IgD-negative memory B cell (primary cell): ENCODE measurements around the gene LYPD8. TPM values are rescaled to one million over a fixed set of nuclear protein-coding genes. Genes with fewer than 3 reads are reported as not detected.
A peak's percentile ranks its signal among the peaks of the same experiment; 100 is the strongest.

Experiments
- H3K27ac Mint-ChIP-seq, 3 donors: one replicate each; pipeline ENCODE4 v1.8.0; 2020 to 2022; ENCODE audit warnings: mild to moderate bottlenecking in 3 of 3, mixed read lengths in 3 of 3, moderate library complexity in 1 of 3
- H3K27me3 Mint-ChIP-seq: one replicate; pipeline ENCODE4 v1.8.0; 2021; ENCODE audit warnings: mixed read lengths
- H3K36me3 Mint-ChIP-seq: one replicate; pipeline ENCODE4 v1.8.0; 2020; ENCODE audit warnings: mild to moderate bottlenecking, mixed read lengths
- H3K4me1 Mint-ChIP-seq, 3 donors: one replicate each; pipeline ENCODE4 v1.8.0; 2020 to 2022; ENCODE audit warnings: mixed read lengths in 3 of 3, mild to moderate bottlenecking in 1 of 3
- H3K4me3 Mint-ChIP-seq, 4 donors: one replicate each; pipeline ENCODE4 v1.8.0; 2020 to 2022; ENCODE audit warnings: mild to moderate bottlenecking in 4 of 4, mixed read lengths in 4 of 4, moderate library complexity in 3 of 4
- H3K9me3 Mint-ChIP-seq, 3 donors: one replicate each; pipeline ENCODE4 v1.8.0; 2020 to 2021; ENCODE audit warnings: mixed read lengths in 3 of 3, mild to moderate bottlenecking in 1 of 3
- polyA plus RNA-seq: library from polyadenylated mRNA; unstranded; fragments of 300-500 nt; fragmentation: Illumina TruSeq; gene quantifications from one replicate; pipeline ENCODE4 v1.2.3, GENCODE V29; 2021

LYPD8 gene
- polyA plus RNA-seq, 1 donor from 2014 or later, result not detected

GRCh38 chr1:248751142-248751541 lies 4.4 kb downstream of the LYPD8 start:
- Mint-ChIP-seq H3K4me1 (peaks cover 11 to 18% (median 15%) of the 10 kb centered on the region in 3 donors), H3K27ac (no peak overlapping the region), H3K4me3 (peak overlapping the region in 3 of 4 donors; percentile 23 to 66 (median 60)), H3K36me3 (no peaks in the 10 kb centered on the region), H3K27me3 (no peaks in the 10 kb centered on the region), H3K9me3 (no peaks in the 10 kb centered on the region)

GRCh38 chr1:248750496-248750895 lies 5.1 kb downstream of the LYPD8 start:
- Mint-ChIP-seq H3K36me3 (no peaks in the 10 kb centered on the region), H3K27me3 (no peaks in the 10 kb centered on the region), H3K9me3 (no peaks in the 10 kb centered on the region), H3K4me3 (no peak overlapping the region), H3K27ac (no peak overlapping the region), H3K4me1 (peaks cover 11 to 18% (median 15%) of the 10 kb centered on the region in 3 donors)

- Mint-ChIP-seq H3K9me3 (peaks cover 0 to 2% (median 0%) of the 10 kb centered on the region in 3 donors), H3K36me3 (no peaks in the 10 kb centered on the region), H3K27ac (no peak overlapping the region), H3K27me3 (no peaks in the 10 kb centered on the region), H3K4me3 (no peak overlapping the region), H3K4me1 (peaks cover 9 to 18% (median 15%) of the 10 kb centered on the region in 3 donors)
These were observed 7.3 kb downstream of the LYPD8 start for GRCh38 chr1:248748211-248748610.

- Mint-ChIP-seq H3K27ac (no peak overlapping the region), H3K4me3 (no peak overlapping the region)
These were observed 14.7 kb downstream of the LYPD8 start for GRCh38 chr1:248740876-248741275.

GRCh38 chr1:248739572-248740205 lies 15.9 kb downstream of the LYPD8 start:
- H3K27me3 Mint-ChIP-seq, result no peaks in the 10 kb centered on the region
- no peak overlapping the region for H3K4me3 Mint-ChIP-seq
- H3K4me1 Mint-ChIP-seq, result peaks cover 0 to 7% (median 2%) of the 10 kb centered on the region in 3 donors
- no peak overlapping the region for H3K27ac Mint-ChIP-seq
- H3K36me3 Mint-ChIP-seq, result no peaks in the 10 kb centered on the region
- H3K9me3 Mint-ChIP-seq, result peaks cover 4 to 10% (median 6%) of the 10 kb centered on the region in 3 donors

More at GRCh38 chr1:248740876-248741275, 14.7 kb downstream of the LYPD8 start:
- Mint-ChIP-seq H3K27me3 (no peaks in the 10 kb centered on the region), H3K36me3 (no peaks in the 10 kb centered on the region), H3K9me3 (peaks cover 0 to 6% (median 0%) of the 10 kb centered on the region in 3 donors), H3K4me1 (peaks cover 0 to 7% (median 2%) of the 10 kb centered on the region in 3 donors)

- Mint-ChIP-seq H3K4me3 (no peak overlapping the region), H3K27me3 (no peaks in the 10 kb centered on the region), H3K9me3 (peaks cover 4 to 9% (median 7%) of the 10 kb centered on the region in 3 donors), H3K36me3 (no peaks in the 10 kb centered on the region), H3K27ac (no peak overlapping the region), H3K4me1 (peaks cover 0 to 7% (median 2%) of the 10 kb centered on the region in 3 donors)
These were observed 18.1 kb downstream of the LYPD8 start for GRCh38 chr1:248737457-248737856.

GRCh38 chr1:248736977-248737376 lies 18.6 kb downstream of the LYPD8 start:
- Mint-ChIP-seq H3K9me3 (peaks cover 4 to 9% (median 7%) of the 10 kb centered on the region in 3 donors), H3K4me3 (no peak overlapping the region), H3K27ac (no peak overlapping the region), H3K27me3 (no peaks in the 10 kb centered on the region), H3K36me3 (no peaks in the 10 kb centered on the region), H3K4me1 (peaks cover 0 to 8% (median 2%) of the 10 kb centered on the region in 3 donors)

- Mint-ChIP-seq H3K27me3 (no peaks in the 10 kb centered on the region), H3K36me3 (no peaks in the 10 kb centered on the region), H3K4me3 (no peak overlapping the region), H3K27ac (no peak overlapping the region), H3K9me3 (peaks cover 4 to 9% (median 4%) of the 10 kb centered on the region in 3 donors), H3K4me1 (peaks cover 0 to 4% (median 2%) of the 10 kb centered on the region in 3 donors)
These were observed 22.0 kb downstream of the LYPD8 start for GRCh38 chr1:248733566-248733965.

GRCh38 chr1:248730507-248731335 lies 24.8 kb downstream of the LYPD8 start:
- H3K4me3 Mint-ChIP-seq, result no peak overlapping the region
- H3K27me3 Mint-ChIP-seq, result peaks cover 3% of the 10 kb centered on the region
- peak overlapping the region in 1 of 3 donors; percentile 59 for H3K27ac Mint-ChIP-seq
- peaks cover 4 to 9% (median 4%) of the 10 kb centered on the region in 3 donors for H3K9me3 Mint-ChIP-seq
- peaks cover 0 to 2% (median 0%) of the 10 kb centered on the region in 3 donors for H3K4me1 Mint-ChIP-seq
- no peaks in the 10 kb centered on the region for H3K36me3 Mint-ChIP-seq

- peaks cover 5 to 21% (median 19%) of the 10 kb centered on the region in 3 donors for H3K9me3 Mint-ChIP-seq
- peaks cover 5% of the 10 kb centered on the region for H3K36me3 Mint-ChIP-seq
- no peak overlapping the region for H3K27ac Mint-ChIP-seq
- no peaks in the 10 kb centered on the region for H3K4me1 Mint-ChIP-seq
- H3K27me3 Mint-ChIP-seq, result peaks cover 4% of the 10 kb centered on the region
- no peak overlapping the region for H3K4me3 Mint-ChIP-seq
These were observed 41.3 kb downstream of the LYPD8 start for GRCh38 chr1:248714248-248714647.

GRCh38 chr1:248710305-248710900 lies 45.2 kb downstream of the LYPD8 start:
- no peak overlapping the region for H3K4me3 Mint-ChIP-seq
- H3K36me3 Mint-ChIP-seq, result peaks cover 4% of the 10 kb centered on the region
- peaks cover 4% of the 10 kb centered on the region for H3K27me3 Mint-ChIP-seq
- no peak overlapping the region for H3K27ac Mint-ChIP-seq
- H3K9me3 Mint-ChIP-seq, result peaks cover 5 to 15% (median 10%) of the 10 kb centered on the region in 3 donors
- no peaks in the 10 kb centered on the region for H3K4me1 Mint-ChIP-seq

- Mint-ChIP-seq H3K9me3 (no peaks in the 10 kb centered on the region), H3K27ac (no peak overlapping the region), H3K4me3 (no peak overlapping the region), H3K4me1 (peaks cover 0 to 2% (median 0%) of the 10 kb centered on the region in 3 donors), H3K36me3 (no peaks in the 10 kb centered on the region), H3K27me3 (no peaks in the 10 kb centered on the region)
These were observed 51.0 kb downstream of the LYPD8 start for GRCh38 chr1:248704606-248705005.

GRCh38 chr1:248703674-248704073 lies 51.9 kb downstream of the LYPD8 start:
- no peaks in the 10 kb centered on the region for H3K27me3 Mint-ChIP-seq
- H3K9me3 Mint-ChIP-seq, result no peaks in the 10 kb centered on the region
- no peak overlapping the region for H3K27ac Mint-ChIP-seq
- no peak overlapping the region for H3K4me3 Mint-ChIP-seq
- H3K36me3 Mint-ChIP-seq, result no peaks in the 10 kb centered on the region
- H3K4me1 Mint-ChIP-seq, result peaks cover 0 to 2% (median 0%) of the 10 kb centered on the region in 3 donors

- Mint-ChIP-seq H3K36me3 (no peaks in the 10 kb centered on the region), H3K27ac (no peak within 1 kb of the TSS), H3K27me3 (no peaks in the 10 kb centered on the region), H3K4me1 (peaks cover 0 to 2% (median 0%) of the 10 kb centered on the region in 3 donors), H3K4me3 (no peak within 1 kb of the TSS), H3K9me3 (no peaks in the 10 kb centered on the region)
These were observed 52.8 kb downstream of the LYPD8 start, which contains the start of gene OR14I1 for GRCh38 chr1:248702714-248703113. TSS of gene OR14I1 (minus strand) at chr1:248702766.

- no peak overlapping the region for H3K27ac Mint-ChIP-seq
- no peak overlapping the region for H3K4me3 Mint-ChIP-seq
- H3K9me3 Mint-ChIP-seq, result no peaks in the 10 kb centered on the region
- peaks cover 5 to 9% (median 8%) of the 10 kb centered on the region in 3 donors for H3K4me1 Mint-ChIP-seq
- no peaks in the 10 kb centered on the region for H3K36me3 Mint-ChIP-seq
- peaks cover 3% of the 10 kb centered on the region for H3K27me3 Mint-ChIP-seq
These were observed 56.5 kb downstream of the LYPD8 start for GRCh38 chr1:248699099-248699498.
